ENCODE results near the gene BAK1. TPM values are rescaled to one million over a fixed set of nuclear protein-coding genes. Genes with fewer than 3 reads are reported as not detected.

BAK1 gene
- total and polyA plus RNA-seq, 2 donors (not counting 1 experiment from before 2014, with no cell fraction given), result 12.9 to 13.0 TPM

DNA sequence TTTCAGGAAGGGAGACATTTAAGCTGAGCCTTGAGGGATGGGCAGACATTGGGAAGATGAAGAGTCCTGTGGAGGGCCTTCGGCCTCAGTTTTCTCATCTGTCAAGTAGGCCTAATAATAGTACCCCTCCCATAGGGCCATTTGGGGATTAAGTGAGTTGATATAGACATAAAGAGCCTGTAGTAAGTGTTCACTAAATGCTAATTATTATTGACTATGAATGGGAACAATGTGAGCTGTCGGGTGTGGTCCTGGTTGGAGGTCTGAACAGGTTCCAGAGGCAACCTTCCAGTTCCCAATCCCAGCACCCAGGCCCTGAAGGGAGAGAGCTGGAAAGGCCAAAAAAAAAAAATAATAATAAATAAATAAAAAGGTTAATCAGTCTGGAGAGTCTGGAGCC is 26.6 kb upstream of the BAK1 start:
- H3K27ac ChIP-seq (ENCODE audit: insufficient read depth, low read length), result no peak overlapping the region
- H2AFZ ChIP-seq (ENCODE audit: low read length), result no peak overlapping the region
- peaks cover 13% of the 10 kb centered on the region for H3K4me1 ChIP-seq (ENCODE audit: control insufficient read depth, extremely low read depth, insufficient read depth, low read length)

DNA sequence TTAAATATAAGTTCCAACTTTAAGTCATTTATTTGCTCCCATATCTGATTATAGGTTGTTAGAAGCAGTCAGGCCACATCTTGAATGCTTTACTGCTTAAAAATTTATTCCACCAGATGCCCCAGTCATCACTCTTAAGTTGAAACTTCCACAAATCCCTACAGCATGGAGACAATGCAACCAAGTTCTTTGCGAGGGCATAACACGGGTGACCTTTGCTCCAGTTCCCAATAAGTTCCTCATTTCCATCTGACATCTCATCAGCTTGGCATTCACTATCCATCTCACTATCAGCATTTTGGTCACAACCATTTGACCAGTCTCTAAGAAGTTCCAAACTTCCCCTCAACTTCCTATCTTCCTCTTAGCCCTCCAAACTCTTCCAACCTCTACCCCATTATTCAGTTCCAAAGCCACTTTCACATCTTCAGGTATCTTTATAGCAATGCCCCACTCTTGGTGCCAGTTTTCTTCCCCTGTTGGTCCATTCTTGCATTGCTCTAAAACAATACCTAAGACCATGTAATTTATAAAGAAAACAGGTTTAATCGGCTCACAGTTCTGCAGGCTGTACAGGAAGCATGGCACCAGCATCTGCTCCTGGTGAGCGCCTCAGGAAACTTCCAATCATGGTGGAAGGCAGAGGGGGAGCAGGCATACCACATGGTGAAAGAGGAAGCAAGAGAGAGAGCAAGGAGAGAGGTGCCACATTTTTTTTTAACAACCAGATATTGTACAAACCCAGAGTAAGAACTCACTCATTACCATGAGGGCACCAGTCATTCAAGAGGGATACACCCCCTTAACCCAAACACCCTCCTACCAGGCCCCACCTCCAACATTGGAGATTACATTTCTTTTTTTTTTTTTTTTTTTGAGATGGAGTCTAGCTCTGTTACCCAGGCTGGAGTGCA is 25.1 kb upstream of the BAK1 start:
- no peaks in the 10 kb centered on the region for H3K36me3 ChIP-seq (ENCODE audit: control insufficient read depth, insufficient read depth, low read length)
- H3K27ac ChIP-seq (ENCODE audit: insufficient read depth, low read length), result no peak overlapping the region
- TF ChIP-seq, protein P1, sequence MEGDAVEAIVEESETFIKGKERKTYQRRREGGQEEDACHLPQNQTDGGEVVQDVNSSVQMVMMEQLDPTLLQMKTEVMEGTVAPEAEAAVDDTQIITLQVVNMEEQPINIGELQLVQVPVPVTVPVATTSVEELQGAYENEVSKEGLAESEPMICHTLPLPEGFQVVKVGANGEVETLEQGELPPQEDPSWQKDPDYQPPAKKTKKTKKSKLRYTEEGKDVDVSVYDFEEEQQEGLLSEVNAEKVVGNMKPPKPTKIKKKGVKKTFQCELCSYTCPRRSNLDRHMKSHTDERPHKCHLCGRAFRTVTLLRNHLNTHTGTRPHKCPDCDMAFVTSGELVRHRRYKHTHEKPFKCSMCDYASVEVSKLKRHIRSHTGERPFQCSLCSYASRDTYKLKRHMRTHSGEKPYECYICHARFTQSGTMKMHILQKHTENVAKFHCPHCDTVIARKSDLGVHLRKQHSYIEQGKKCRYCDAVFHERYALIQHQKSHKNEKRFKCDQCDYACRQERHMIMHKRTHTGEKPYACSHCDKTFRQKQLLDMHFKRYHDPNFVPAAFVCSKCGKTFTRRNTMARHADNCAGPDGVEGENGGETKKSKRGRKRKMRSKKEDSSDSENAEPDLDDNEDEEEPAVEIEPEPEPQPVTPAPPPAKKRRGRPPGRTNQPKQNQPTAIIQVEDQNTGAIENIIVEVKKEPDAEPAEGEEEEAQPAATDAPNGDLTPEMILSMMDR (conservative IDR thresholded peaks at IDR 0.05 in 1 of 2, IDR thresholded peaks at IDR 0.05 in 1 of 2; ENCODE audit: low read depth in 1 of 2, low read length in 2 of 2), result no peak
- TF ChIP-seq EZH2 (IDR thresholded peaks at IDR 0.05; ENCODE audit: low read length, missing control alignments), result no peak
- no peaks in the 10 kb centered on the region for H3K27me3 ChIP-seq (ENCODE audit: control insufficient read depth, insufficient read depth, low read length)
- no peaks in the 10 kb centered on the region for H4K20me1 ChIP-seq (ENCODE audit: control insufficient read depth, extremely low read depth, insufficient read depth, low read length)
- no peak for DNase-seq (ENCODE audit: low read depth in 2 of 2)
- no peak overlapping the region for H3K4me3 ChIP-seq (replicated peaks in 1 of 4; ENCODE audit: control extremely low read depth in 1 of 4, insufficient read depth in 1 of 4, low read depth in 3 of 4, low read length in 4 of 4)
- H3K4me1 ChIP-seq (ENCODE audit: control insufficient read depth, extremely low read depth, insufficient read depth, low read length), result peaks cover 13% of the 10 kb centered on the region
- no peak overlapping the region for H3K9ac ChIP-seq (ENCODE audit: insufficient read depth, low read length)
- no peaks in the 10 kb centered on the region for H3K9me3 ChIP-seq (ENCODE audit: control insufficient read depth, insufficient read depth, low read depth, low read length)
- no peaks in the 10 kb centered on the region for H3K79me2 ChIP-seq (ENCODE audit: control insufficient read depth, insufficient read depth, low read length)
- no peak overlapping the region for H3K4me2 ChIP-seq (ENCODE audit: extremely low read depth, insufficient read depth, low read length)
- H2AFZ ChIP-seq (ENCODE audit: low read length), result no peak overlapping the region

More for the DNA sequence above, 26.6 kb upstream of the BAK1 start:
- Histone ChIP-seq H4K20me1 (ENCODE audit: control insufficient read depth, extremely low read depth, insufficient read depth, low read length) (no peaks in the 10 kb centered on the region), H3K9me3 (ENCODE audit: control insufficient read depth, insufficient read depth, low read depth, low read length) (no peaks in the 10 kb centered on the region), H3K79me2 (ENCODE audit: control insufficient read depth, insufficient read depth, low read length) (no peaks in the 10 kb centered on the region), H3K36me3 (ENCODE audit: control insufficient read depth, insufficient read depth, low read length) (no peaks in the 10 kb centered on the region), H3K4me3 (replicated peaks in 1 of 4; ENCODE audit: control extremely low read depth in 1 of 4, insufficient read depth in 1 of 4, low read depth in 3 of 4, low read length in 4 of 4) (no peak overlapping the region), H3K9ac (ENCODE audit: insufficient read depth, low read length) (no peak overlapping the region), H3K27me3 (ENCODE audit: control insufficient read depth, insufficient read depth, low read length) (no peaks in the 10 kb centered on the region), H3K4me2 (ENCODE audit: extremely low read depth, insufficient read depth, low read length) (no peak overlapping the region)
- no peak for TF ChIP-seq EZH2 (IDR thresholded peaks at IDR 0.05; ENCODE audit: low read length, missing control alignments)
- TF ChIP-seq, protein P1 (conservative IDR thresholded peaks at IDR 0.05 in 1 of 2, IDR thresholded peaks at IDR 0.05 in 1 of 2; ENCODE audit: low read depth in 1 of 2, low read length in 2 of 2), result no peak
- DNase-seq (ENCODE audit: low read depth in 2 of 2), result no peak

GRCh38 chr6:33602180-33602579 is 22.1 kb upstream of the BAK1 start:
- TF ChIP-seq, protein P1 (conservative IDR thresholded peaks at IDR 0.05 in 1 of 2, IDR thresholded peaks at IDR 0.05 in 1 of 2; ENCODE audit: low read depth in 1 of 2, low read length in 2 of 2), result no peak
- no peak for TF ChIP-seq EZH2 (IDR thresholded peaks at IDR 0.05; ENCODE audit: low read length, missing control alignments)
- no peaks in the 10 kb centered on the region for H3K36me3 ChIP-seq (ENCODE audit: control insufficient read depth, insufficient read depth, low read length)
- no peak overlapping the region for H3K27ac ChIP-seq (ENCODE audit: insufficient read depth, low read length)
- no peaks in the 10 kb centered on the region for H3K79me2 ChIP-seq (ENCODE audit: control insufficient read depth, insufficient read depth, low read length)
- H2AFZ ChIP-seq (ENCODE audit: low read length), result no peak overlapping the region
- no peak for DNase-seq (ENCODE audit: low read depth in 2 of 2)
- no peaks in the 10 kb centered on the region for H3K9me3 ChIP-seq (ENCODE audit: control insufficient read depth, insufficient read depth, low read depth, low read length)
- no peak overlapping the region for H3K4me2 ChIP-seq (ENCODE audit: extremely low read depth, insufficient read depth, low read length)
- no peak overlapping the region for H3K9ac ChIP-seq (ENCODE audit: insufficient read depth, low read length)
- H3K4me1 ChIP-seq (ENCODE audit: control insufficient read depth, extremely low read depth, insufficient read depth, low read length), result no peaks in the 10 kb centered on the region
- no peaks in the 10 kb centered on the region for H3K27me3 ChIP-seq (ENCODE audit: control insufficient read depth, insufficient read depth, low read length)
- H3K4me3 ChIP-seq (replicated peaks in 1 of 4; ENCODE audit: control extremely low read depth in 1 of 4, insufficient read depth in 1 of 4, low read depth in 3 of 4, low read length in 4 of 4), result no peak overlapping the region
- no peaks in the 10 kb centered on the region for H4K20me1 ChIP-seq (ENCODE audit: control insufficient read depth, extremely low read depth, insufficient read depth, low read length)
